Effector memory CD4-positive, alpha-beta T cell (primary cell): ENCODE data around the gene MOB3C.
A peak's percentile ranks its signal among the peaks of the same experiment; 100 is the strongest.
"Not testable (repeated sequence)": the region's sequence is repeated elsewhere in the genome, so short reads cannot be mapped to it uniquely, and the experiment has no call there.

Experiments used
- DNase-seq, 3 donors: peaks; one replicate each; pipeline ENCODE4 v3.0.0-alpha.2; 2020
- H3K27ac ChIP-seq: 2 replicates; pipeline ENCODE4 v1.7.0; 2013; ENCODE audit warnings: mild to moderate bottlenecking, low read length, moderate library complexity; ENCODE audit not compliant: insufficient read depth, poor library complexity, severe bottlenecking
- H3K27me3 ChIP-seq: replicated peaks from 2 replicates; pipeline ENCODE4 v1.7.0; 2013; ENCODE audit warnings: mild to moderate bottlenecking, low read length; ENCODE audit not compliant: insufficient read depth, control insufficient read depth, poor library complexity, severe bottlenecking
- H3K36me3 ChIP-seq: 2 replicates; pipeline ENCODE4 v1.7.0; 2013; ENCODE audit warnings: mild to moderate bottlenecking, low read length, moderate library complexity; ENCODE audit not compliant: control insufficient read depth, insufficient read depth
- H3K4me1 ChIP-seq: 2 replicates; pipeline ENCODE4 v1.7.0; 2013; ENCODE audit warnings: low read length, mild to moderate bottlenecking; ENCODE audit not compliant: control insufficient read depth, insufficient read depth, poor library complexity, severe bottlenecking
- H3K4me3 ChIP-seq: 2 replicates; pipeline ENCODE4 v1.7.0; 2013; ENCODE audit warnings: low read length, low read depth, mild to moderate bottlenecking; ENCODE audit not compliant: insufficient read depth, poor library complexity, severe bottlenecking
- H3K9me3 ChIP-seq: 2 replicates; pipeline ENCODE4 v1.7.0; 2013; ENCODE audit warnings: mild to moderate bottlenecking, low read length, moderate library complexity; ENCODE audit not compliant: control insufficient read depth
- total RNA-seq, 3 donors: gene quantifications; one replicate each; lab custom pipeline; 2026; lab: John Stamatoyannopoulos, UW

The MOB3C gene
- 21.1 to 47.1 (median 25.4) reads per million in 3 donors for total RNA-seq

DNA sequence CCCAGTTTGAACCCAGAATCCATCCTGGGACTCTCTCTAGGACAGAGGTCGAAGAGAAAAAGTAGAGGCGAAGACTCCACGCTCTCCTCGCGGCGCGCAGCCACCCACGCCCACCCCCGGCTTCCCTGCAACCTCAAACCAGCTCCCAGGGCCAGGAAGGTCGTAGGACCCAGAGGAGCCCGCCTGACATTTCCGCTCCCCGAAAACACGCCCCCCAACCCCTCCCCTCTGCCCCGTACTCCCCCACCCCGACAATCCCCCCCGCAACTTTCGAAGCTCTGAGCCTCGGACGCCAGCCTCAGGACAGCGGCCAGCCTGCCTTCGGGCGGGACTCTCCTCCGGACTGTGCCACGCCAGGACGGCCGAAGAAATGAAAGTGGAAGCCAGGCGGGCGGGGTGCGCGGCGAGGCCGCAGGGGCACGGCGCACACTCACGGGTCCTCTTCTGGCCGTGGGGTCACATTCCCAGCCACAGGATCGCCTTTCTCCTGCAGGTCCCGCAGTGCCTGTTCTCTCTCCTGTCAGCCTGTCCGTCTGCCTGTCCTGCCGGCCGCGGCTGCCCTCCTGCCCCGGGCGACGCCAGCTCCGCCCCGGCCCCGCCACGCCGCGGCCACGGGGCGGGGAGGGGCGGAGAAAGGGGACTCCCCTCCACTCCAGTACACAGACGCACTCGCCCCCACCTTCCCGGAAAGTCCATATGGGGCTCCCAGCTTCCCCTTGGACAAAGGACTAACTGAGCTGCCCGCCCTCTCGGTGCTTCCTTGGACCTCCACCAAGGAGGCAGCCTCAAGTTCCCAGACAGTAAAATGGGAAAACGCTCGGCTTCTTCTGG is at the start of gene MOB3C:
Gene MOB3C, minus strand, starts transcription at position 535 of the 831 bp plus-strand sequence. CDS start 3,490 bp downstream, outside the sequence.
- H3K4me3 ChIP-seq: peak within 1 kb of the TSS; percentile 84
- H3K4me1 ChIP-seq: peaks cover 30% of the 10 kb centered on the region
- H3K27ac ChIP-seq: peak within 1 kb of the TSS; percentile 85
- peak; percentile 38 to 50 (median 45) for DNase-seq
- H3K27me3 ChIP-seq: no peaks in the 10 kb centered on the region
- peaks cover 5% of the 10 kb centered on the region for H3K36me3 ChIP-seq
- no peaks in the 10 kb centered on the region for H3K9me3 ChIP-seq

DNA sequence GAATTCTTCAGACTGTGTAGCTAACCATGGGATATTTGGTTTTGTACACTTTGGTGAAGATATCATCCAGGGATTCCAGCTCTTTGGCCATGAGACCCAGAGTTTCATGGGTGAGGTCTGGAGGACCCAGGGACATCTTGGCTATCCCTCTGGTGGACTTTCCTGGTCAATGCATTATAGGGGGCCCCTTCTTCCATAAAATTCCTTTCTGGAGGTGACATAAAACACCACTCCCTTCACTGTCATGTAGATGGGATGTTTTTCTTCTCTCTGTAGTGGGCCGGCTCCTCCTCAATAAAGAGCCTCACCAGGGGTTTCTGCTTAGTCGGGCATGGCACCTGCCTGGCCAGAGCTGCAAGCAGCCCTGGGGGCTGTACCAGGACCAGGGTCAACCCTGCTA is 49.4 kb upstream of the MOB3C start:
- peaks cover 8% of the 10 kb centered on the region for H3K36me3 ChIP-seq
- no peaks in the 10 kb centered on the region for H3K9me3 ChIP-seq
- no peak for DNase-seq
- no peak overlapping the region for H3K4me3 ChIP-seq
- no peak overlapping the region for H3K27ac ChIP-seq
- no peaks in the 10 kb centered on the region for H3K27me3 ChIP-seq
- H3K4me1 ChIP-seq: peaks cover 14% of the 10 kb centered on the region

DNA sequence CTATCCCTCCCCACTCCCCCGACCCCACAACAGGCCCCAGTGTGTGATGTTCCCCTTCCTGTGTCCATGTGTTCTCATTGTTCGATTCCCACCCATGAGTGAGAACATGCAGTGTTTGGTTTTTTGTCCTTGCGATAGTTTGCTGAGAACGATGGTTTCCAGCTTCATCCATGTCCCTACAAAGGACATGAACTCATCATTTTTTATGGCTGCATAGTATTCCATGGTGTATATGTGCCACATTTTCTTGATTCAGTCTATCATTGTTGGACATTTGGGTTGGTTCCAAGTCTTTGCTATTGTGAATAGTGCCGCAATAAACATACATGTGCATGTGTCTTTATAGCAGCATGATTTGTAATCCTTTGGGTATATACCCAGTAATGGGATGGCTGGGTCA is 46.3 kb upstream of the MOB3C start:
- H3K4me1 ChIP-seq: peaks cover 14% of the 10 kb centered on the region
- H3K36me3 ChIP-seq: peaks cover 15% of the 10 kb centered on the region
- H3K27ac ChIP-seq, H3K9me3 ChIP-seq, DNase-seq, H3K4me3 ChIP-seq, H3K27me3 ChIP-seq: not testable (repeated sequence)

DNA sequence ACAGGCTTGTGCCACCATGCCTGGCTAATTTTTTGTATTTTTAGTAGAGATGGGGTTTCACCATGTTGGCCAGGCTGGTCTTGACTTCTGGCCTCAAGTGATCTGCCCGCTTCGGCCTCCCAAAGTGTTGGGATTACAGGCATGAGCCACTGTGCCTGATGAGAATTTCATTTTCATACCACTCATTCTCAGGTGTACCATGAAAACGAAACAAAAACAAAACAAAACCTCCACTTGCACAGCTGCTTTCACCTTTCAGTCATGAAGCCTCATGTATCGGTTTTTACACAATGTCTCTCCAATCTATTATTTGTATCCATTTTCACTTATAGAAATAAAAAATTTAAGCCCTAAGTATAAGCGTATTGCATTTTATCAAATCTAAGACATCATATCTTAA is 43.5 kb upstream of the MOB3C start:
- not testable (repeated sequence) for H3K27ac ChIP-seq, H3K4me3 ChIP-seq, DNase-seq, H3K9me3 ChIP-seq, H3K4me1 ChIP-seq, H3K27me3 ChIP-seq
- peaks cover 35% of the 10 kb centered on the region for H3K36me3 ChIP-seq

DNA sequence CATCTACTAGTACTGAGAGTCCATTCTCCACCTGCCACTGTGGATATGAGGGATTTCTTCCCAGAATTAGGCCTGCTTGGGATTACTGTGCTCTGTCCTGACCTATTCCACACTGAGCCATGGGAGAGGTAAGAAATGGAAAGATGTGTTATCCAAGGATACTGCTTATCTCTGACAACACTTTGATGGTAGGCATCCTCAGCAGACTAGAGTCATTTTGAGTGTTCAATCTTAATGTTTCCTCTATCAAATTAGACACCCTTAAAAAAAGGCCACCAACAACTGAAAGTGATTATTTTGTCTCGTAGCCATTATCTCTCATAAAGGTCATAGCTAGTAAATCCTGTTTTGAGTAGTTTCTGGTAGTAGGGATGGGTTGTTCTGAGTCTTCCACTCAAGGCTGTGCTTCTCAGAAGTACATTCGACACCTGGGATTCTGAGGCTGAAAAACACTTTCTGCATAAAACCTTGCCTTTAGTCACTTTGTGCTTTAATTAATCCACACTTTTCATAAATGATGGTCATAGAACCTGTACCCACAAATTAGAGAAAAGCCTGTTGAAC is 42.8 kb upstream of the MOB3C start:
- DNase-seq: no peak
- Histone ChIP-seq H3K36me3 (peaks cover 41% of the 10 kb centered on the region), H3K27me3 (no peaks in the 10 kb centered on the region), H3K4me1 (no peaks in the 10 kb centered on the region), H3K9me3 (no peaks in the 10 kb centered on the region), H3K27ac (no peak overlapping the region), H3K4me3 (no peak overlapping the region)

DNA sequence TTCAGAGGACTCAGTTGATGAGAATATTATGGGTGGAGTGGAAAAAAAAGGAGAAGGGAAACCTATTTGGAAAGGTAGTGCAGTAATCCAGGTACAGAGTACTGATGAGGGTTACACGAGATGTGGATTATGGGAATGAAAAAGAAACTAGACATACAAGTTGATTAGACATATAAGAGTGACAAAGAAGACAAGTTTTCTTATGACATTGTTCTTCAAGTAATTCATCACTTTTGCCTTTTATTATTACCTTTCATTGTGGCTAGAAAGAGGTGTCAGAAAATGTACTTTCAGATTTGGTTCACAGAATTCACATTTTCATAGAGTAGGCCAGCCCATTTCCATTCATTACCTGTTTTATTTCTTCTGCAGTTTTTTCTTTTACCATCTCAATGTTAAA is 41.2 kb upstream of the MOB3C start:
- Histone ChIP-seq H3K27me3 (no peaks in the 10 kb centered on the region), H3K36me3 (peaks cover 33% of the 10 kb centered on the region), H3K4me1 (no peaks in the 10 kb centered on the region), H3K9me3 (no peaks in the 10 kb centered on the region), H3K4me3 (no peak overlapping the region), H3K27ac (no peak overlapping the region)
- no peak for DNase-seq

DNA sequence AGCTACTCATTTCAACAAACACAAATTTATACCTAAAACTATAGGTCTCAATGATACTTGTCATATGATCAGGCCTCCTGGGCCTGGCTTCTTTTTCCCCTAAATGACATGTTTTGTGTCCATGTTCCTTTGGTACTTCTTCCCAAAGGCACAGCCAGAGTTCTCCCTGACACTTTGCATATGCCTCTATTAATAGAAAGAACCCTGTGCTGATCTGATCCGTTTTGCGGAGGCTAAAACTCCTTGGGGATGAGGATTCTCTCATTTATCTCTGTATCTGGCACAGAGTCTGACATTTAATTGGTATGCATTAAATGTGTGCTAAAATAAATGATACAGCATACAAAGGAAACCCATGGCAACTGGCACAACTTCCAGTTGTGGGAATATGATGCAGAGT is 40.0 kb upstream of the MOB3C start:
- Histone ChIP-seq H3K36me3 (peaks cover 40% of the 10 kb centered on the region), H3K27ac (no peak overlapping the region), H3K4me1 (no peaks in the 10 kb centered on the region), H3K27me3 (no peaks in the 10 kb centered on the region), H3K4me3 (no peak overlapping the region), H3K9me3 (no peaks in the 10 kb centered on the region)
- DNase-seq: no peak

DNA sequence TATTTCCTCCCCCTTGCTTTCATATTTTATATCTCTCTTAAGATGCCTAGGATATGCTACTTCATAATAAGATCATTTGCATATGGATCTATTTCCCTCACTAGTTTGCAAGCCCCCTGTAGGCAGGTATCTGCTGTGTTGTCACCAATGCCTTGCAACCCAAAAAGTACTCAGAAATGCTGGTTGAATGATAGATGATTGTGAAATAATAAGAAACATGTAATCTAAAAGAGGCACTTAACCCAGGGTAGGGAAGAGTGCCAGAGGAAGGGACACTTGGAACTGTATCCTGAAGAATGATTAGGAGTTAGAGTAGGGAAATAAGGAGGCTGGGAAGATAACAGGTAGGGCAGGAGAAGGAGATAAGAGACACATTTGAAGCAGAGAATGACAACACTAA is 39.2 kb upstream of the MOB3C start:
- no peaks in the 10 kb centered on the region for H3K9me3 ChIP-seq
- H3K36me3 ChIP-seq: peaks cover 40% of the 10 kb centered on the region
- no peak for DNase-seq
- H3K27ac ChIP-seq: no peak overlapping the region
- no peaks in the 10 kb centered on the region for H3K4me1 ChIP-seq
- H3K27me3 ChIP-seq: no peaks in the 10 kb centered on the region
- H3K4me3 ChIP-seq: no peak overlapping the region

DNA sequence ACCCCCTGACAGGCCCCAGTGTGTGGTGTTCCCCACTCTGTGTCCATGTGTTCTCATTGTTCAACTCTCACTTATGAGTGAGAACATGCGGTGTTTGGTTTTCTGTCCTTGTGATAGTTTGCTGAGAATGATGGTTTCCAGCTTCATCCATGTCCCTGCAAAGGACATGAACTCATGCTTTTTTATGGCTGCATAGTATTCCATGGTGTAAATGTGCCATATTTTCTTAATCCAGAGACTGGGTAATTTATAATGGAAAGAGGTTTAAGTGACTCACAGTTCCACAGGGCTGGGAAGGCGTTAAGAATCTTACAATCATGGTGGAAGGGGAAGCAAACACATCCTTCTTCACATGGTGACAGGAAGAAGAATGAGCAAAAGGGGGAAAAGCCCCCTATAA is 38.1 kb upstream of the MOB3C start:
- not testable (repeated sequence) for H3K27me3 ChIP-seq, H3K4me3 ChIP-seq, H3K4me1 ChIP-seq, DNase-seq, H3K9me3 ChIP-seq, H3K27ac ChIP-seq
- peaks cover 49% of the 10 kb centered on the region for H3K36me3 ChIP-seq

DNA sequence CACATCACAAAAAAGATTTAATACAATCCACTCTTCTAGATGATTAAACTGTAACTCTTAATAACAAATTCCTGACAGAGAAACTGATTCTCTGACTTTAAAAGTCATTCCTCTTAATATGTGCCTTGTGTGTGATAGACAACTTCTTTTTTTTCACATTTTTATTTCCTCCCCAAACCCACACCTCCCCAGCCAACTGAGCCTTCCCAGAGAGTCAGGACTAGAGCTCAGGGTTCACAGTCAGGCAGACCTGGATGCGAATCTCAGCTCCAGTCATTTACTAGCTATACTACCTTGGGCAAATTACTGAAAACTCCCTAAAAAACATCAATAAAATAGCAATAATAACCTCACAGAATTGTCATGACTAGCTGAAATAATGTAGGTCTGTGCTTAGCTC is 37.4 kb upstream of the MOB3C start:
- no peaks in the 10 kb centered on the region for H3K4me1 ChIP-seq
- no peak overlapping the region for H3K4me3 ChIP-seq
- no peak overlapping the region for H3K27ac ChIP-seq
- no peak for DNase-seq
- no peaks in the 10 kb centered on the region for H3K9me3 ChIP-seq
- no peaks in the 10 kb centered on the region for H3K27me3 ChIP-seq
- peaks cover 54% of the 10 kb centered on the region for H3K36me3 ChIP-seq
